ENCODE measurements around the gene CDKL2.
"Not testable (repeated sequence)": the region's sequence is repeated elsewhere in the genome, so short reads cannot be mapped to it uniquely, and the experiment has no call there.

Gene CDKL2

GRCh38 chr4:75547647-75548387 is 82.5 kb downstream of the CDKL2 start:
- DNase-seq, result no peak

- DNase-seq, result no peak
Measured at GRCh38 chr4:75545526-75545925, 84.8 kb downstream of the CDKL2 start.

- DNase-seq, result no peak
Measured at GRCh38 chr4:75544870-75545269, 85.5 kb downstream of the CDKL2 start.

- not testable (repeated sequence) for DNase-seq
Measured at GRCh38 chr4:75544220-75544619, 86.1 kb downstream of the CDKL2 start.

- no peak for DNase-seq
Measured at GRCh38 chr4:75542824-75543223, 87.5 kb downstream of the CDKL2 start.

GRCh38 chr4:75537308-75537707 is 93.0 kb downstream of the CDKL2 start:
- not testable (repeated sequence) for DNase-seq

GRCh38 chr4:75533926-75534325 is 96.4 kb downstream of the CDKL2 start:
- not testable (repeated sequence) for DNase-seq

- not testable (repeated sequence) for DNase-seq
Measured at GRCh38 chr4:75533339-75533887, 96.9 kb downstream of the CDKL2 start.

GRCh38 chr4:75531536-75532143 is 98.7 kb downstream of the CDKL2 start:
- DNase-seq, result not testable (repeated sequence)

GRCh38 chr4:75530556-75531322 is 99.6 kb downstream of the CDKL2 start:
- no peak for DNase-seq

Data from Kasumi-1 (cell line).